Tongue (tissue), 2 donors: ENCODE results near the gene FIZ1. TPM values are rescaled to one million over a fixed set of nuclear protein-coding genes. Genes with fewer than 3 reads are reported as not detected.

Experiments
- DNase-seq: peaks from one replicate; pipeline ENCODE4 v3.0.0-alpha.2; 2015
- total RNA-seq: library from RNA; depleted of rRNA; stranded (reverse); fragments of >200 nt; gene quantifications from one replicate; pipeline ENCODE4 v1.2.3, GENCODE V29; 2014

Gene FIZ1
- total RNA-seq, 1 donor from 2014 or later: 5.9 TPM

- no peak for DNase-seq
Measured at GRCh38 chr19:55635334-55635717, 36.0 kb upstream of the FIZ1 start.

GRCh38 chr19:55633861-55634260 is 34.5 kb upstream of the FIZ1 start:
- no peak for DNase-seq

- DNase-seq: peak; percentile 96
Measured at GRCh38 chr19:55632463-55632834, 33.1 kb upstream of the FIZ1 start.

DNA sequence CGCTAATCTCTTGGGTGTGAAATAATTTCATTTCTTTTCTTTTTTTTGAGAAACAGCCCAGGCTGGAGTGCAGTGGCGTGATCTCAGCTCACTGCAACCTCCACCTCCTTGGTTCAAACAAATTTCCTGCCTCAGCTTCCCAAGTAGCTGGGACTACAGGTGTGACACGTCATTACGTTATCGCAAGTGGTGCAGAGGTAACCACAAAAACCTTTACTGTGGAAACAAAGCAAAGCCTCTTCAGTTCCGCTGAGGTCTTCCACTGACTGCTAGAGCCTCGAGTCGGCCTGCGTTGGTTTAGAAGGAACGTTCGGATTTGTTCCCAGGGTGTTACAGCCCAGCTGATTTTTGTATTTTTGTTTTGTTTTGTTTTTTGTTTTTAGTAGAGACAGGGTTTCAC is 27.0 kb upstream of the FIZ1 start:
- DNase-seq: no peak

DNA sequence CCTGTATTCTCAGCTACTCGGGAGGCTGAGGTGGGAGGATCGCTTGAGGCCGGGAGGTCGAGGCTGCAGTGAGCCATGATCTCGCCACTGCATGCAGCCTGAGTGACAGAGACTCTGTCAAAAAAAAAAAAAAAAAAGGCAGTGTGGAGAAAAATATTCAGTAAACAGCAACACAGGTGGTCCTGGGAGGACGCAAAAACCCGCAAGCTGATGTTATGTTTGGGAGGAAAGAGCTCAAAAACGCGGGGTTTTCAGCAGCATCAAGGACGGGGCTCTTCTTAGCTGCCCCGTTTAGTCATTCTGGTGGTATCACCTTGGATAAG is 25.6 kb upstream of the FIZ1 start:
- DNase-seq: no peak

- DNase-seq: peak; percentile 98
Measured at GRCh38 chr19:55624109-55625003, 25.0 kb upstream of the FIZ1 start, which contains the start of gene ZNF784. TSS of gene ZNF784 (minus strand) at chr19:55624566. CDS start at chr19:55624561, 5 bp downstream.

DNA sequence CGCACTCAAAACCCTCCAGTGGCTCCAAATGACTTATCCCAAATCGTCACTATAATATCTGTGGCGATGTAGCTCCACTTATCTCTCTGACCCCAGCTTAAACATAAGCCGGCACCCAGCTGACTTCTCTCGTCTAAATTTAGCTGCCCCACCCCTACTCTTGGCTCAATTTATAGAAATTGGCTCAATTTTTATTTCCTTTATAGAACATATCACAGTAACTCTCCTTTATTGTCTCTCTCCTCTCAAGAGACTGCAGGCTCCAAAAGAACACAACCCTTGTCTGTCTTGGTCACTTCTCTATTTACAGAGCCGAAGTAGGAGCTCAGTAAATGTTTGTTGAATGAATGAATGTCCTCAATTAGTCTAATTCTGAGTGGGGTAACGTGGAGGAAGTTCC is 24.2 kb upstream of the FIZ1 start:
- peak; percentile 24 for DNase-seq

GRCh38 chr19:55623130-55623529 is 23.8 kb upstream of the FIZ1 start:
- no peak for DNase-seq

GRCh38 chr19:55622242-55622969 is 23.1 kb upstream of the FIZ1 start:
- no peak for DNase-seq

- DNase-seq: no peak
Measured at GRCh38 chr19:55621673-55622231, 22.4 kb upstream of the FIZ1 start.

DNA sequence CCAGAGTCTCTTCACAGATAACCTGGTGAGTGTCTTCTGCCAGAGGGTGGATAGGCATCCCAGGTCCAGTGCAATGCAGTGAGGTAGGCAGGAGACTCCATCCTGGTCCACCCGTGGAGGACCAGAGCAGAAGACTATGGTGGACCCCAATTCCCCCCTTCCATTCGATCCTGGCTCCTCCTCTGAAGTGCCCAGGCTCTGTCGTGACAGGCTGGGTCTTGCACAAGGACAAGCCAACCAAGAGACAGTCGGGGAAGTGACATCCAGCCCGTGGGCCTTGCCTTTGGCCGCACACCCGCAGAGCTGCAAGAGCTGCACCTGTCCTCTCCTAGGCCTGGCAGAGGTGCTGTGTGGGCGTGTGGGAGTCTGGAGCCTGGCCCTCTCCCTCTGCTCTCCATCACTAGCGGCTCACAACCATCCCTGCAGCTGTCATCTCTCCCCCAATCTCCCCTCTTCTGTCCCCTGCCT is 21.9 kb upstream of the FIZ1 start:
- DNase-seq: no peak

DNA sequence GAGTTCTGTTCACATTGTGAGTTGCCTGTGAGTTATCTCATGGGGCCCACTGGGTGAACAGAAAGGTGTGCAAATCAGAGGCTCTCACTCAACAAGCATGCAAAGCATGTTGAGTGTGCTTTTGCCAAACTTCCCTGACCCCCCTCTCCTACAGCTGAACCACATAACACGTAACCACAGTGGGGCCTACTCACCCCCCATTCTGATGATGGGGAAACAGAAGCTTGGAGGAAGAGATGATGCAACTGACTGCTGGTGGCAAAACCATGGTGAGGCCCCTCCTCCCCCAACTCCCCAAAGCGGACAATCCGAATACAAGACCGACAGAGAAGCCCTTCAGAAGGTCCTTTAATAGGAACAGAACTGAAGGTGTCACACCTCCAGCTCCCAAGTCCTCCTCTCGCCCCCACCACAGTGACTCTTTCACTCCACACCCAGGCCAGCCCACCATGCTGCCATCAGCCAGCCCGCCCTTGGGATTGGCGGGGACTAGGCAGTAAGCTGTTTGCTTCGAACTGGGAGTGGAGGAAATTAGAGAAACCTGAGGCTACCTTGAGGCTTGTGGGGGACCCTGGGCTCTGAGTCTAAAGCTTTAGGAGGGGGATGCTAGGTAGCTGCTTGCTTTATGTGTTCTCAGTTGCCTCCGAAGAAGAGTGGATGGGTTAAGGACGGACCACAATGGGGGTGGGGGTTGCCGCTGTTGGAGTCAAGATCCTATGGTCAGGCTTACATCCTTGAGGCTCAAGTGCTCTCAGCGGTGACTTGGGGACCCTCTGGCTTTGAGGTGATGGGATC is 21.3 kb upstream of the FIZ1 start:
- no peak for DNase-seq

DNA sequence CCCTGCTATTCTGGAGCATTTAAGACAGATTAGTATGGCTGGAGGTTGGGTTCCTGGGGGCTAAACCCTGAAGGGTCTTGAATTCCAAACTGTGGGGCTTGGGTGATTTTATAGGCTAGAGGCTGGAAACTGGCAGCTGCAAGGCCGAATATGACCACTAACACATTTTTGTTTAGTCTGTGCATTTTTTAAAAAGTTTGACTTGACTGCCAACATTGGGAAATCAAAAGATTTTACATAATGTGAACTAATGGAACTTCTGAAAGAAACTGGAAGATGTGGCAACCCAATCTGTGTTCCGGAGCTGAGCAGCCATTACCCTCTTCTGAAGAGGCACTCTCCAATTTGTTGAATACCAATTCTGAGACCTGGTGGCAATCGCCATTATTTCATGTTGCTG is 20.0 kb upstream of the FIZ1 start:
- DNase-seq: no peak

DNA sequence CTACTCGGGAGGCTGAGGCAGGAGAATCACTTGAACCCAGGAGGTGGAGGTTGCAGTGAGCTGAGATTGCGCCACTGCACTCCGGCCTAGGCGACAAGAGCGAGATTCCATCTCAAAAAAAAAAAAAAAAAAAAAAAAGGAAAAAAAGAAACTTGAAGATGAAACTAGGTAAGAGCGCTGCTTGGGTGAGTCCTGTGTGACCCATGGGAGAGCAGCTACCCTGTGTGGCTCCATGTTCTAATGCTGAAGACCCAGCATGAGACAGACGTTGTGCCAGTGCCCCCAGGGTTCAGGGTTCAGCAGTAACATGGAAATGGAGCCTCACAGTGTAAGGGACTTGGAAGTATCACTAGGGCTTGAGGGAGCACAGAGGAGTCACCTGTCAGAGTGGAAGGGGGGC is 19.1 kb upstream of the FIZ1 start:
- no peak for DNase-seq

GRCh38 chr19:55617426-55617825 is 18.1 kb upstream of the FIZ1 start:
- DNase-seq: no peak

DNA sequence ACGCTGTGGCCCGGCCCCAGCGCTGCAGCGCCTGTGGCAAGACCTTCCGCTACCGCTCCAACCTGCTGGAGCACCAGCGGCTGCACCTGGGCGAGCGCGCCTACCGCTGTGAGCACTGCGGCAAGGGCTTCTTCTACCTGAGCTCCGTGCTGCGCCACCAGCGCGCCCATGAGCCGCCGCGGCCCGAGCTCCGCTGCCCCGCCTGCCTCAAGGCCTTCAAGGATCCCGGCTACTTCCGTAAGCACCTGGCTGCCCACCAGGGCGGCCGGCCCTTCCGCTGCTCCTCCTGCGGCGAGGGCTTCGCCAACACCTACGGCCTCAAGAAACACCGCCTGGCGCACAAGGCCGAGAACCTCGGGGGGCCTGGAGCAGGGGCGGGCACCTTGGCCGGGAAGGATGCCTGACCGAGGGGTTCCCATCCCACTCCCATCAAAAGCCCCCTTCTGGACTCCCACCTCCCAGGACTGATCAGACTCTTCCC is 17.1 kb upstream of the FIZ1 start:
- no peak for DNase-seq

GRCh38 chr19:55615543-55616394 is 16.5 kb upstream of the FIZ1 start:
- DNase-seq: no peak

DNA sequence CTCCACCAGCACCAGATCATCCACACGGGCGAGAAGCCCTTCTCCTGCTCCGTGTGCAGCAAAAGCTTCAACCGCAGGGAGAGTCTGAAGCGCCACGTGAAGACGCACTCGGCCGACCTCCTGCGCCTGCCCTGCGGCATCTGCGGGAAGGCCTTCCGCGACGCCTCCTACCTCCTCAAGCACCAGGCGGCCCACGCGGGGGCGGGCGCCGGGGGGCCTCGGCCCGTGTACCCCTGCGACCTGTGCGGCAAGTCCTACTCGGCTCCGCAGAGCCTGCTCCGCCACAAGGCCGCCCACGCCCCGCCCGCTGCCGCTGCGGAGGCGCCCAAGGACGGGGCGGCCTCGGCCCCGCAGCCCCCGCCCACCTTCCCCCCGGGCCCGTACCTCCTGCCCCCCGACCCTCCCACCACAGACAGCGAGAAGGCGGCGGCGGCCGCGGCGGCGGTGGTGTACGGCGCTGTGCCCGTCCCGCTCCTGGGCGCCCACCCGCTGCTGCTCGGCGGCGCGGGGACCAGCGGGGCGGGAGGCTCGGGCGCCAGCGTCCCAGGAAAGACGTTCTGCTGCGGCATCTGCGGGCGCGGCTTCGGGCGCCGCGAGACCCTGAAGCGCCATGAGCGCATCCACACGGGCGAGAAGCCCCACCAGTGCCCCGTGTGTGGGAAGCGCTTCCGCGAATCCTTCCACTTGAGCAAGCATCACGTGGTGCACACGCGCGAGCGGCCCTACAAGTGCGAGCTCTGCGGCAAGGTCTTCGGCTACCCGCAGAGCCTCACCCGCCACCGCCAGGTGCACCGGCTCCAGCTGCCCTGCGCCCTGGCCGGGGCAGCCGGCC is 15.6 kb upstream of the FIZ1 start:
- DNase-seq: no peak

- no peak for DNase-seq
Measured at GRCh38 chr19:55613930-55614710, 14.8 kb upstream of the FIZ1 start.

DNA sequence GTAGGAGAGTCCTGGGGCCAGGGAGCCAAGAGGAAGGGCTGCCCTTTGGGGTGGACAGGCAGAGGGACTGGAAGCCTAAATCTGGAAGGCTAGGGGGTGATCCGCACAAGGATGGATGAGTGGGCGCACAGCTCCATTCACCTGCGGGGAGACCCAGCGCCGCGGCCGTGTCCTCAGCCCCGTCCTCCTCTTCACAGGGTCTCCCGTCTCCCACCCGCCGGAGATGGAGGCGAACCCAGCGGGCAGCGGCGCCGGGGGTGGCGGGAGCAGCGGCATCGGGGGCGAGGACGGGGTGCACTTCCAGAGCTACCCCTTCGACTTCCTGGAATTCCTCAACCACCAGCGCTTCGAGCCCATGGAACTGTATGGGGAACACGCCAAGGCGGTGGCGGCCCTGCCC is 14.1 kb upstream of the FIZ1 start:
- no peak for DNase-seq
